Ovary (tissue), 3 donors: Measurements from ENCODE around the gene ZNF470.

ENCODE experiments used
- EP300 ChIP-seq: sonication (generic); formaldehyde crosslinking; IDR thresholded peaks from one replicate; pipeline ENCODE4 v1.6.1; 2017; ENCODE audit warnings: antibody characterized with exemption
- POLR2A ChIP-seq: fragments of 450-650 bp; IDR thresholded peaks from one replicate; pipeline ENCODE4 v1.6.1; 2017; ENCODE audit warnings: antibody characterized with exemption, mild to moderate bottlenecking, moderate library complexity
- TF ChIP-seq, protein P1 (sequence below), 3 donors: fragments of 450-650 bp in 2 of 3; fragments of 200-600 bp in 1 of 3; IDR thresholded peaks; one replicate each; pipeline versions ENCODE4 v1.5.1 to v1.8.0; 2016 to 2022; ENCODE audit warnings: antibody characterized with exemption in 3 of 3, mild to moderate bottlenecking in 1 of 3
- donor health status: DM: no; HTN: no; CAD: no.

DNA sequence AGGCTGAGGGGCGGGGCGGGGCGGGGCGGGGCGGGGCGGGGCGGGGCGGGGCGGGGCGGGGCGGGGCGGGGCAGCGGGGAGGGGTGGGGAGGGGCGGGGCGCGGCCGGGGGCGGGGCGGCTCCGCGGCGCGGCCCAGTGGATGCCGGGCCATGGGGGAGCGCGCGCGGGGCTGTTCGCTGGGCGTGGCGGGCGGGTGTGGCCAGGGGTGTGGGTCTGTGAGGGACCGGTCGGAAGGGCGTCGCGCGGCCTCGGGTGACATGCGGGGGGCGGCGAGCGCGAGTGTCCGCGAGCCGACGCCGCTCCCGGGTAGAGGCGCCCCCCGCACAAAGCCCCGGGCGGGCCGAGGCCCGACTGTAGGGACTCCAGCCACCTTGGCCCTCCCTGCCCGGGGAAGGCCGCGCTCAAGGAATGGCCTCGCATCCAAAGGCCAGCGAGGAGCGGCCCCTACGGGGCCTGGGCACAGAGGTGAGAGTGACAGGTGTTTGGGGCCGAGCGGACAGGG lies 28.5 kb upstream of the ZNF470 start, which contains the start of gene ZFP28:
- TF ChIP-seq POLR2A (no peak), EP300 (no peak)
- TF ChIP-seq, protein P1, sequence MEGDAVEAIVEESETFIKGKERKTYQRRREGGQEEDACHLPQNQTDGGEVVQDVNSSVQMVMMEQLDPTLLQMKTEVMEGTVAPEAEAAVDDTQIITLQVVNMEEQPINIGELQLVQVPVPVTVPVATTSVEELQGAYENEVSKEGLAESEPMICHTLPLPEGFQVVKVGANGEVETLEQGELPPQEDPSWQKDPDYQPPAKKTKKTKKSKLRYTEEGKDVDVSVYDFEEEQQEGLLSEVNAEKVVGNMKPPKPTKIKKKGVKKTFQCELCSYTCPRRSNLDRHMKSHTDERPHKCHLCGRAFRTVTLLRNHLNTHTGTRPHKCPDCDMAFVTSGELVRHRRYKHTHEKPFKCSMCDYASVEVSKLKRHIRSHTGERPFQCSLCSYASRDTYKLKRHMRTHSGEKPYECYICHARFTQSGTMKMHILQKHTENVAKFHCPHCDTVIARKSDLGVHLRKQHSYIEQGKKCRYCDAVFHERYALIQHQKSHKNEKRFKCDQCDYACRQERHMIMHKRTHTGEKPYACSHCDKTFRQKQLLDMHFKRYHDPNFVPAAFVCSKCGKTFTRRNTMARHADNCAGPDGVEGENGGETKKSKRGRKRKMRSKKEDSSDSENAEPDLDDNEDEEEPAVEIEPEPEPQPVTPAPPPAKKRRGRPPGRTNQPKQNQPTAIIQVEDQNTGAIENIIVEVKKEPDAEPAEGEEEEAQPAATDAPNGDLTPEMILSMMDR (IDR thresholded peaks at IDR 0.05) = no peak
